DMS53 (cell line): Measurements from ENCODE around the gene KATNB1.

ENCODE experiments used
- DNase-seq: peaks from one replicate; lab custom pipeline; 2025; lab: John Stamatoyannopoulos, UW

Gene KATNB1

GRCh38 chr16:57756424-57757325, 21.1 kb downstream of the KATNB1 start:
- peak; percentile 44 for DNase-seq

- DNase-seq, result peak; percentile 88
Measured at GRCh38 chr16:57757326-57757786, 21.8 kb downstream of the KATNB1 start.

GRCh38 chr16:57757883-57758282, 22.3 kb downstream of the KATNB1 start:
- DNase-seq, result no peak

- DNase-seq, result no peak
Measured at GRCh38 chr16:57758331-57759117, 23.0 kb downstream of the KATNB1 start.

GRCh38 chr16:57759131-57759530, 23.6 kb downstream of the KATNB1 start:
- DNase-seq, result no peak

GRCh38 chr16:57759541-57760356, 24.2 kb downstream of the KATNB1 start:
- peak; percentile 33 for DNase-seq

- DNase-seq, result no peak
Measured at GRCh38 chr16:57760357-57761160, 25.0 kb downstream of the KATNB1 start.

- DNase-seq, result peak; percentile 37
Measured at GRCh38 chr16:57761301-57761700, 25.7 kb downstream of the KATNB1 start.

GRCh38 chr16:57761957-57762356, 26.4 kb downstream of the KATNB1 start:
- DNase-seq, result no peak

GRCh38 chr16:57762365-57763040, 26.9 kb downstream of the KATNB1 start:
- DNase-seq, result no peak

GRCh38 chr16:57763285-57764005, 27.9 kb downstream of the KATNB1 start:
- DNase-seq, result no peak

- no peak for DNase-seq
Measured at GRCh38 chr16:57764006-57764340, 28.4 kb downstream of the KATNB1 start.

GRCh38 chr16:57764341-57765159, 29.0 kb downstream of the KATNB1 start:
- peak; percentile 92 for DNase-seq

- no peak for DNase-seq
Measured at GRCh38 chr16:57765160-57765728, 29.7 kb downstream of the KATNB1 start.

- no peak for DNase-seq
Measured at GRCh38 chr16:57766714-57767348, 31.3 kb downstream of the KATNB1 start.

- DNase-seq, result peak; percentile 64
Measured at GRCh38 chr16:57769541-57770145, 34.1 kb downstream of the KATNB1 start.

- peak; percentile 95 for DNase-seq
Measured at GRCh38 chr16:57770361-57770760, 34.8 kb downstream of the KATNB1 start.
